ENCODE data around the gene ARL15.

The ARL15 gene

DNA sequence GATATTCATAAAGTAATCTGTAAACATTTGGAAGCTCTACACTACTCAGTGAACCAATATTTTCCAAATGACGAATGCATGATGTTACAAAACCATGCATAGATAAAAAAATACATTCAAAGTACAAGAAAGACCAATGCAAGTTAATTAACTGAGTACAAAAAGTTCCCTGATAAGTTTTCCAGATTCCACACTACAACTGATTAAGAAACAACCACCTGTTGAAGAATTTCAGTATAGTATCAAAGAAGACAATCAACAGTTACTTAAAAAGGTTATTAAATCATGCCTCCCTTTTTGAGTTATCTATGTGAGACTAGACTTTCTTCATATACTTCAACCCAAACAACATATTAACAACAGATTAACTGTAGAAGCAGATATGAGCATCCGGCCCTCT, 192.4 kb downstream of the ARL15 start:
- H3K79me2 ChIP-seq (ENCODE audit: insufficient read depth, low read length), result no peaks in the 10 kb centered on the region
- H4K20me1 ChIP-seq (ENCODE audit: insufficient read depth, low read length, poor library complexity, severe bottlenecking), result no peaks in the 10 kb centered on the region
- H3K36me3 ChIP-seq (ENCODE audit: insufficient read depth, low read length), result 0 out of 2 replicates have a peak, but pooled peaks cover 2% of the 10 kb centered on the region
- no peaks in the 10 kb centered on the region for H3K27me3 ChIP-seq (ENCODE audit: insufficient read depth, low read length, poor library complexity, severe bottlenecking)
- H2AFZ ChIP-seq (ENCODE audit: low read length), result no peak overlapping the region
- no peaks in the 10 kb centered on the region for H3F3A ChIP-seq (ENCODE audit: low read depth)
- H3K9me3 ChIP-seq (ENCODE audit: insufficient read depth, low read depth, low read length), result no peaks in the 10 kb centered on the region
- no peaks in the 10 kb centered on the region for H3K4me1 ChIP-seq (ENCODE audit: insufficient read depth, low read length, poor library complexity, severe bottlenecking)
- H3K9me2 ChIP-seq (replicated peaks; ENCODE audit: low read depth, low read length), result no peaks in the 10 kb centered on the region
- no peak overlapping the region for H3K4me2 ChIP-seq (ENCODE audit: low read depth, low read length, poor library complexity, severe bottlenecking)
- TF ChIP-seq CTCF (conservative IDR thresholded peaks at IDR 0.05; ENCODE audit: low read length) (no peak), EZH2phosphoT487 (IDR thresholded peaks at IDR 0.05; ENCODE audit: borderline replicate concordance) (no peak)
- H3K9ac ChIP-seq (ENCODE audit: low read depth, low read length, poor library complexity, severe bottlenecking), result no peak overlapping the region
- no peak overlapping the region for H3K4me3 ChIP-seq (ENCODE audit: low read length, poor library complexity, severe bottlenecking)

DNA sequence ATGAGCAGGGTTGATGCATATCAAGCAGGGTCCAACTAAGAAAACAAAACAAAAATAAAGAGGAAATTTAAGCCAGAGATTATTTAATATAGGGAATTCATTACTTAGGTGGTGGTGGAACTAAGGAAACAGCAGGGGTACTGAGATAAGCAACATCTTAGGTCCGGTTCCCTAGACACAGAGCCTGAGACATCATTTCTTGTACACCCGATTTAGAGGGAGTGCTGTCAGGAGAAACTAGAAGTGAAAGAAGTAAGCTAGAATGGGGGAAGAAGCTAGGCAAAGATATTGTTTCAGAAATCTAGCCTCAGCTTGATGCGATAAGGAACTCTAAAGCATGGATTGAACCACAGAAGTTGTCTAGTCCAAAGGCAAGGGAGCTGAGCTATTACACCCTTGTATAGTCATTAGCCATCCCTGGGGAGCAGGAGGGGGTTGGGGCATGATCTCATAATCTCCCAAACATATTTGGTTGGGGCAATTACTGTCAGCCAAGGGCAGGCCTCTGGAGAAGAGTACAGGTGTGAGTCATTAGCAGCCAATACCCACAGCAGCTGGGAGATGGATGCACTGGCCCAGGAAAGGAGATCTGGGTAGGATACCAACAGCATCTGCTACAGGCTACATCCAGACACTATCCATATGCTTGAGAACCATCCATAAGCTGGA, 194.5 kb downstream of the ARL15 start:
- Histone ChIP-seq H3K9ac (ENCODE audit: low read depth, low read length, poor library complexity, severe bottlenecking) (no peak overlapping the region), H3K9me3 (ENCODE audit: insufficient read depth, low read depth, low read length) (no peaks in the 10 kb centered on the region), H3K4me1 (ENCODE audit: insufficient read depth, low read length, poor library complexity, severe bottlenecking) (no peaks in the 10 kb centered on the region), H3K79me2 (ENCODE audit: insufficient read depth, low read length) (no peaks in the 10 kb centered on the region), H3K4me3 (ENCODE audit: low read length, poor library complexity, severe bottlenecking) (no peak overlapping the region), H3K9me2 (replicated peaks; ENCODE audit: low read depth, low read length) (no peaks in the 10 kb centered on the region), H3F3A (ENCODE audit: low read depth) (no peaks in the 10 kb centered on the region), H3K27me3 (ENCODE audit: insufficient read depth, low read length, poor library complexity, severe bottlenecking) (no peaks in the 10 kb centered on the region), H3K4me2 (ENCODE audit: low read depth, low read length, poor library complexity, severe bottlenecking) (no peak overlapping the region), H4K20me1 (ENCODE audit: insufficient read depth, low read length, poor library complexity, severe bottlenecking) (no peaks in the 10 kb centered on the region), H3K36me3 (ENCODE audit: insufficient read depth, low read length) (peaks cover 8% of the 10 kb centered on the region), H2AFZ (ENCODE audit: low read length) (no peak overlapping the region)
- TF ChIP-seq EZH2phosphoT487 (IDR thresholded peaks at IDR 0.05; ENCODE audit: borderline replicate concordance) (no peak), CTCF (conservative IDR thresholded peaks at IDR 0.05; ENCODE audit: low read length) (no peak)

GRCh38 chr5:54113060-54113459, 197.3 kb downstream of the ARL15 start:
- TF ChIP-seq CTCF (conservative IDR thresholded peaks at IDR 0.05; ENCODE audit: low read length), result no peak
- no peak for TF ChIP-seq EZH2phosphoT487 (IDR thresholded peaks at IDR 0.05; ENCODE audit: borderline replicate concordance)
- no peak overlapping the region for H3K4me3 ChIP-seq (ENCODE audit: low read length, poor library complexity, severe bottlenecking)
- no peaks in the 10 kb centered on the region for H3K79me2 ChIP-seq (ENCODE audit: insufficient read depth, low read length)
- H3F3A ChIP-seq (ENCODE audit: low read depth), result no peaks in the 10 kb centered on the region
- H3K4me1 ChIP-seq (ENCODE audit: insufficient read depth, low read length, poor library complexity, severe bottlenecking), result no peaks in the 10 kb centered on the region
- peaks cover 8% of the 10 kb centered on the region for H3K36me3 ChIP-seq (ENCODE audit: insufficient read depth, low read length)
- no peak overlapping the region for H2AFZ ChIP-seq (ENCODE audit: low read length)
- no peaks in the 10 kb centered on the region for H3K27me3 ChIP-seq (ENCODE audit: insufficient read depth, low read length, poor library complexity, severe bottlenecking)
- no peak overlapping the region for H3K9ac ChIP-seq (ENCODE audit: low read depth, low read length, poor library complexity, severe bottlenecking)
- no peaks in the 10 kb centered on the region for H4K20me1 ChIP-seq (ENCODE audit: insufficient read depth, low read length, poor library complexity, severe bottlenecking)
- no peak overlapping the region for H3K4me2 ChIP-seq (ENCODE audit: low read depth, low read length, poor library complexity, severe bottlenecking)
- H3K9me3 ChIP-seq (ENCODE audit: insufficient read depth, low read depth, low read length), result no peaks in the 10 kb centered on the region
- no peaks in the 10 kb centered on the region for H3K9me2 ChIP-seq (replicated peaks; ENCODE audit: low read depth, low read length)

All from Loucy (cell line).